HepG2 (cell line): ENCODE measurements around the gene PPIL3. TPM values are rescaled to one million over a fixed set of nuclear protein-coding genes. Genes with fewer than 3 reads are reported as not detected.

Experiments
- ETV6 ChIP-seq: sonication (generic); formaldehyde crosslinking; conservative IDR thresholded peaks from 2 replicates; pipeline ENCODE4 v1.4.0; 2020; ENCODE audit warnings: missing genetic modification reagents
- GTF2F1 ChIP-seq: fragments of 150-350 bp; IDR thresholded peaks from 2 replicates; pipeline ENCODE4 v1.6.1; 2014; ENCODE audit warnings: low read length
- KDM5A ChIP-seq: fragments of 200-600 bp; sonication (generic); IDR thresholded peaks from 2 replicates; pipeline ENCODE4 v1.7.0; 2018; ENCODE audit warnings: antibody characterized with exemption, mild to moderate bottlenecking, low read length, borderline replicate concordance
- MXI1 ChIP-seq: IDR thresholded peaks from 3 replicates; pipeline ENCODE4 v1.6.1; 2012; ENCODE audit warnings: low read depth, low read length, inconsistent platforms, borderline replicate concordance
- ZBTB38 ChIP-seq: sonication (generic); formaldehyde crosslinking; IDR thresholded peaks from 2 replicates; pipeline ENCODE4 v1.5.1; 2020; ENCODE audit warnings: mild to moderate bottlenecking, missing genetic modification reagents
- ZNF101 ChIP-seq: sonication (generic); formaldehyde crosslinking; IDR thresholded peaks from 2 replicates; pipeline ENCODE4 v1.4.0; 2020; ENCODE audit warnings: mild to moderate bottlenecking, low read depth, missing genetic modification reagents, borderline replicate concordance
- ZNF230 ChIP-seq: sonication (generic); formaldehyde crosslinking; IDR thresholded peaks from 2 replicates; pipeline ENCODE4 v1.4.0; 2020; ENCODE audit warnings: mild to moderate bottlenecking, missing genetic modification reagents
- ZNF282 ChIP-seq: fragments of 450-650 bp; IDR thresholded peaks from 2 replicates; pipeline ENCODE4 v1.6.1; 2018; ENCODE audit not compliant: partially characterized antibody
- polyA plus RNA-seq, 8 experiments: library from polyadenylated mRNA; depleted of rRNA in 3 of 8; stranded (reverse) in 7 of 8; unstranded in 1 of 8; fragments of >200 nt; fragmentation: Illumina TruSeq in 4 of 8; extraction: Trizol in 4 of 8; gene quantifications; 2 replicates each; pipeline versions ENCODE4 v1.2.1 to v1.2.3, GENCODE V29; 2011 to 2016; ENCODE audit warnings: low read depth in 4 of 8, missing spikeins in 1 of 8, mixed read lengths in 1 of 8; ENCODE audit not compliant: insufficient read depth in 1 of 8
- total RNA-seq, 5 experiments: library from RNA; depleted of rRNA; stranded (reverse); fragments of >200 nt; fragmentation: Illumina TruSeq; extraction: Trizol; gene quantifications; 2 replicates each; pipeline ENCODE4 v1.2.3, GENCODE V29; 2016; ENCODE audit warnings: low read depth in 1 of 5
- TF ChIP-seq, protein P1 (sequence below): sonication (generic); formaldehyde crosslinking; IDR thresholded peaks from 2 replicates; pipeline ENCODE4 v1.9.0; 2022; ENCODE audit warnings: low read depth, missing genetic modification reagents
- TF ChIP-seq, protein P2 (sequence below): IDR thresholded peaks from 2 replicates; pipeline ENCODE4 v1.6.1; 2018; ENCODE audit warnings: missing genetic modification reagents, mild to moderate bottlenecking, missing compliant biosample characterization
- TF ChIP-seq, protein P3 (sequence below), 2 experiments: sonication (generic) in 1 of 2; formaldehyde crosslinking in 1 of 2; IDR thresholded peaks; 2 replicates each; pipeline versions ENCODE4 v1.4.0 to v1.6.1; 2016 to 2020; ENCODE audit warnings: borderline replicate concordance in 1 of 2, low read depth in 1 of 2, mild to moderate bottlenecking in 1 of 2, missing genetic modification reagents in 1 of 2
- TF ChIP-seq, protein P4 (sequence below): sonication (generic); formaldehyde crosslinking; IDR thresholded peaks from 2 replicates; pipeline ENCODE4 v1.5.0; 2020; ENCODE audit warnings: mild to moderate bottlenecking, missing genetic modification reagents, borderline replicate concordance

PPIL3 gene
- total and polyA plus RNA-seq, 2 of the 13 experiments (the other 11 are each of a cell fraction or from before 2014, with no cell fraction given): 98.7 to 107 TPM

DNA sequence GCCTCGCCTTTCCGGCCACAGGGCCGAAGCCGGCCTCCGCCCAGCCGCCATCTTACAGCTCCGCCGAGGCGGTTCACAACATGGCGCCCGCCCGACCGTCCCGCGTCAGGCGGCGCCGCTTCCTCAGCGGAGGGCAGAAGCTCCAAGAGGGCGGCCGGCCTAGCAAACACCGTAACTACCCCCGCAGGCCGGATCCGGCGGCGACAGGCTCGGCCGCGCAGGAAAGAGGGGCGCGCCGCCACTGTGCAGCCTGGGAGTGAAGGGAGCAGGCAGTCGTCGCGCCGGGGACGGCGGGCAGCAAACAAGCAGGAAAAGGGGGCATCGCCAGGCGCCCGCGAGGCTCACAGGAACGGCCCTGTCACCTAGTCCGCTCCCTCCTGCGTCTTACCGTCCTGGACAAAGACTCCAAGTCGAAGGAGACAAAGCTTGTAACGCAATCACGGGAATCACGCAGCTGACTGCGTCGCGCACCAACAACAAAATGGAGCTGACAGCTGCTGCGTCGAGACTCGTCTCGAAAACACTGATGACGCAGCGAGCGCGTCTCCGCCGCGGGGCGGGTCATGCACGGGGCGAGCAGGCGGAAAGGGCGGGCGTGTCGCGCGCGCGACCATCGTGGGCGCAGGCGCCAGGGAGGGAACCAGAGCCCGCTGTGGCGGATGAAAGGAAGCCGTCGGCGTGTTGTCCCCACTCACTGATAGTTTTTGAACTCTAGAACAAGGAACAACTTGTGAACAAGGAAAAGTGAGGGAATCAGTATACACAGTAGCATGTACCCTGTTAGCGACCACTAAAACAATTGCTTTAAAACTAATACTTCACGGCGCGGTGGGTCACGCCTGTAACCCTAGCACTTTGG is 24.5 kb downstream of the PPIL3 start, which contains the start of gene CLK1 (continued):
- TF ChIP-seq, protein P1, sequence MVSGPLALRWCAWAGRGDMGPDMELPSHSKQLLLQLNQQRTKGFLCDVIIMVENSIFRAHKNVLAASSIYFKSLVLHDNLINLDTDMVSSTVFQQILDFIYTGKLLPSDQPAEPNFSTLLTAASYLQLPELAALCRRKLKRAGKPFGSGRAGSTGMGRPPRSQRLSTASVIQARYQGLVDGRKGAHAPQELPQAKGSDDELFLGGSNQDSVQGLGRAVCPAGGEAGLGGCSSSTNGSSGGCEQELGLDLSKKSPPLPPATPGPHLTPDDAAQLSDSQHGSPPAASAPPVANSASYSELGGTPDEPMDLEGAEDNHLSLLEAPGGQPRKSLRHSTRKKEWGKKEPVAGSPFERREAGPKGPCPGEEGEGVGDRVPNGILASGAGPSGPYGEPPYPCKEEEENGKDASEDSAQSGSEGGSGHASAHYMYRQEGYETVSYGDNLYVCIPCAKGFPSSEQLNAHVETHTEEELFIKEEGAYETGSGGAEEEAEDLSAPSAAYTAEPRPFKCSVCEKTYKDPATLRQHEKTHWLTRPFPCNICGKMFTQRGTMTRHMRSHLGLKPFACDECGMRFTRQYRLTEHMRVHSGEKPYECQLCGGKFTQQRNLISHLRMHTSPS: peak; percentile 68
- peak; percentile 79; the same call in 1 of the 2 replicates for TF ChIP-seq ZNF101 (CRISPR knock-in tag)
- TF ChIP-seq ETV6 (CRISPR knock-in tag): no peak; the same call in 1 of the 2 replicates
- peak; percentile 95 for TF ChIP-seq ZBTB38 (CRISPR knock-in tag)
- peak; percentile 95 for TF ChIP-seq ZNF230 (CRISPR knock-in tag)
- no peak for TF ChIP-seq ZNF282
- TF ChIP-seq MXI1: peak; percentile 85; the same call in 2 of the 3 replicates
- TF ChIP-seq, protein P2, sequence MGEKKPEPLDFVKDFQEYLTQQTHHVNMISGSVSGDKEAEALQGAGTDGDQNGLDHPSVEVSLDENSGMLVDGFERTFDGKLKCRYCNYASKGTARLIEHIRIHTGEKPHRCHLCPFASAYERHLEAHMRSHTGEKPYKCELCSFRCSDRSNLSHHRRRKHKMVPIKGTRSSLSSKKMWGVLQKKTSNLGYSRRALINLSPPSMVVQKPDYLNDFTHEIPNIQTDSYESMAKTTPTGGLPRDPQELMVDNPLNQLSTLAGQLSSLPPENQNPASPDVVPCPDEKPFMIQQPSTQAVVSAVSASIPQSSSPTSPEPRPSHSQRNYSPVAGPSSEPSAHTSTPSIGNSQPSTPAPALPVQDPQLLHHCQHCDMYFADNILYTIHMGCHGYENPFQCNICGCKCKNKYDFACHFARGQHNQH: peak; percentile 97
- TF ChIP-seq GTF2F1: peak; percentile 94
- TF ChIP-seq, protein P3, sequence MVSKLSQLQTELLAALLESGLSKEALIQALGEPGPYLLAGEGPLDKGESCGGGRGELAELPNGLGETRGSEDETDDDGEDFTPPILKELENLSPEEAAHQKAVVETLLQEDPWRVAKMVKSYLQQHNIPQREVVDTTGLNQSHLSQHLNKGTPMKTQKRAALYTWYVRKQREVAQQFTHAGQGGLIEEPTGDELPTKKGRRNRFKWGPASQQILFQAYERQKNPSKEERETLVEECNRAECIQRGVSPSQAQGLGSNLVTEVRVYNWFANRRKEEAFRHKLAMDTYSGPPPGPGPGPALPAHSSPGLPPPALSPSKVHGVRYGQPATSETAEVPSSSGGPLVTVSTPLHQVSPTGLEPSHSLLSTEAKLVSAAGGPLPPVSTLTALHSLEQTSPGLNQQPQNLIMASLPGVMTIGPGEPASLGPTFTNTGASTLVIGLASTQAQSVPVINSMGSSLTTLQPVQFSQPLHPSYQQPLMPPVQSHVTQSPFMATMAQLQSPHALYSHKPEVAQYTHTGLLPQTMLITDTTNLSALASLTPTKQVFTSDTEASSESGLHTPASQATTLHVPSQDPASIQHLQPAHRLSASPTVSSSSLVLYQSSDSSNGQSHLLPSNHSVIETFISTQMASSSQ (IDR thresholded peaks at IDR 0.05; ENCODE audit: low read depth): no peak
- TF ChIP-seq, protein P3 (CRISPR knock-in tag; IDR thresholded peaks at IDR 0.05; ENCODE audit: borderline replicate concordance): peak; percentile 84; the same call in 1 of the 2 replicates
- TF ChIP-seq, protein P4, sequence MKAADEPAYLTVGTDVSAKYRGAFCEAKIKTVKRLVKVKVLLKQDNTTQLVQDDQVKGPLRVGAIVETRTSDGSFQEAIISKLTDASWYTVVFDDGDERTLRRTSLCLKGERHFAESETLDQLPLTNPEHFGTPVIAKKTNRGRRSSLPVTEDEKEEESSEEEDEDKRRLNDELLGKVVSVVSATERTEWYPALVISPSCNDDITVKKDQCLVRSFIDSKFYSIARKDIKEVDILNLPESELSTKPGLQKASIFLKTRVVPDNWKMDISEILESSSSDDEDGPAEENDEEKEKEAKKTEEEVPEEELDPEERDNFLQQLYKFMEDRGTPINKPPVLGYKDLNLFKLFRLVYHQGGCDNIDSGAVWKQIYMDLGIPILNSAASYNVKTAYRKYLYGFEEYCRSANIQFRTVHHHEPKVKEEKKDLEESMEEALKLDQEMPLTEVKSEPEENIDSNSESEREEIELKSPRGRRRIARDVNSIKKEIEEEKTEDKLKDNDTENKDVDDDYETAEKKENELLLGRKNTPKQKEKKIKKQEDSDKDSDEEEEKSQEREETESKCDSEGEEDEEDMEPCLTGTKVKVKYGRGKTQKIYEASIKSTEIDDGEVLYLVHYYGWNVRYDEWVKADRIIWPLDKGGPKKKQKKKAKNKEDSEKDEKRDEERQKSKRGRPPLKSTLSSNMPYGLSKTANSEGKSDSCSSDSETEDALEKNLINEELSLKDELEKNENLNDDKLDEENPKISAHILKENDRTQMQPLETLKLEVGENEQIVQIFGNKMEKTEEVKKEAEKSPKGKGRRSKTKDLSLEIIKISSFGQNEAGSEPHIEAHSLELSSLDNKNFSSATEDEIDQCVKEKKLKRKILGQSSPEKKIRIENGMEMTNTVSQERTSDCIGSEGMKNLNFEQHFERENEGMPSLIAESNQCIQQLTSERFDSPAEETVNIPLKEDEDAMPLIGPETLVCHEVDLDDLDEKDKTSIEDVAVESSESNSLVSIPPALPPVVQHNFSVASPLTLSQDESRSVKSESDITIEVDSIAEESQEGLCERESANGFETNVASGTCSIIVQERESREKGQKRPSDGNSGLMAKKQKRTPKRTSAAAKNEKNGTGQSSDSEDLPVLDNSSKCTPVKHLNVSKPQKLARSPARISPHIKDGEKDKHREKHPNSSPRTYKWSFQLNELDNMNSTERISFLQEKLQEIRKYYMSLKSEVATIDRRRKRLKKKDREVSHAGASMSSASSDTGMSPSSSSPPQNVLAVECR: peak; percentile 99
- peak; percentile 87 for TF ChIP-seq KDM5A
